HG03175 (cell line): ENCODE results near the gene AAMP.
A peak's percentile ranks its signal among the peaks of the same experiment; 100 is the strongest.

Source experiments
- ATAC-seq: cut with Tn5 transposase; IDR thresholded peaks from one replicate; pipeline ENCODE4 v1.9.1; 2021; ENCODE audit warnings: mild to moderate bottlenecking, moderate library complexity; ENCODE audit not compliant: unreplicated experiment

The AAMP gene

DNA sequence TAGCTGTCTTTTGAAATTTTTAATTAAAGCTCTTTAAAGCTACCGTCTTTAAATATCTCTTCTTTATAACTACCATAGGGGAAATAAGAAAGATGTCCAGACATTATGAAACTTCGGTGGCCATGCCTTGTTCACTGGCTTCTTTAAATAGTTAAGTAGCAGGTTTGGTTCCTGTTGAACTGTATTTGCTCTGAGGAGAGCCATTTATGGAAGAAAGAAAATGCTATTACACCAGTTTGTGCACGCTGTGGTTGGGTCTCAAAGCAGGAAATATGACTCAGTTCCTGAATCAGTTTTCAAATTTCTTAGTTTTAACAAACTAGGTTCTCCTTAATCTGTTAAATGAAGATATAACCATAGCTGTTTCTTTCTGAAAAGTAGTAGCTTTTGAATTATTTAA lies 40.7 kb downstream of the AAMP start:
- ATAC-seq: peak; percentile 88

- no peak for ATAC-seq
Measured at GRCh38 chr2:218228366-218229090, 41.4 kb downstream of the AAMP start.

DNA sequence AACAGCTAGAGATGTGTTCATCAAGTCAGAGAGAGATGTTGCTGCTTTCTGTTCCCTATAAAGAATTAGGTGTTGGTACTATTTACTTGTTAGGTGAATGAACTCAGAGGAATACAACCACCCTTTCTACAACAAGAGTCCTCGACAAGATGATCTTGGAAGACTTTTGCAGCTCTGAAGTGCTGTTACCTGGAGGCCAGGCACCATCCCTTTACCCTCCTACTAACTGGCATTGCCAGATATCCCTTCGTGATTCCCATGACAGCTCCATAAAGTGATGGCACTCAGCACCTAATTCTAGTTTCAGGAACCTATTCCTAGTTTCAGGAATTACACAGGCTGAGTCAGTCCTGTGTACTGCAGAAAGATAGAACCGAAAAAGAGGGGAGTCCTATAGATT lies 43.0 kb downstream of the AAMP start:
- no peak for ATAC-seq

GRCh38 chr2:218224186-218224585 lies 45.8 kb downstream of the AAMP start:
- ATAC-seq: no peak

GRCh38 chr2:218223046-218223445 lies 46.9 kb downstream of the AAMP start:
- no peak for ATAC-seq

DNA sequence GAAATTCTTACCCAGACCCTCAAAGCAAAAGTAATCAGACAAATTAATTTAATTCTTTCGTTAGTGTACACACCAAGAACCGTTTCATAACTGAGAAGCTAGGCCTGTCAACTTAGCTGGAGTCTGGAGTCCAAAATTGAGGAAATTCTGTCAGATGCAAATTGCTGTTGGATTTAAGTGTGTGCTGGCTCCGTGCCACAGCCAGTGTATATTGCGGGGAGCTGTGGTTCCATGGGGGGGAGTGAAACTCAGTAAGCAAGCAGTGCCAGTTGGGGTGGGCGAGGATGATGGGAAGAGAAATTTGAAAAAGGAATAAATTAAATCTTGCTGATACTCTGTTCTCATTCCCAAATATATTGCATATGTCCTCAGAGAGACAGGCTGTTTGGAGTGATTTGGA lies 48.9 kb downstream of the AAMP start:
- no peak for ATAC-seq

DNA sequence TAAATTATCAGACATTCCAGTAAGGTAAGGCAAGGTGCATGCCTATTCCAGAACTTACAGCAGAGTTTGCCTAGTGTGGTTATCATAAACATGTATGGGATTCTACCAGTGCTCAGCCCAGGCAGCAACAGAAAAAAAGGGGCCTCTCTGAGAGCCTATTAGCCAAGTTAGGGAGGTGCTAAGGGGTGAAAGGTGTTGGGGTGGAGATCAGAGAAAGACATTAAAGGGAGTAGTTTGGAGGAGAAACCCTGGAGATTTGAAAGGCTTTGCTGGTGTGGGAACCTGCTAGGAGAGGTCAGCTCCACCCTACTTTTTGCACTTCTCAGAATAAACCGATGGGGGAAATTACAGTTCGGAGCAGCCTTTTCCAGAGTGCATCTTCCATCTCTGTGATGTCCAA lies 50.0 kb downstream of the AAMP start:
- ATAC-seq: no peak

DNA sequence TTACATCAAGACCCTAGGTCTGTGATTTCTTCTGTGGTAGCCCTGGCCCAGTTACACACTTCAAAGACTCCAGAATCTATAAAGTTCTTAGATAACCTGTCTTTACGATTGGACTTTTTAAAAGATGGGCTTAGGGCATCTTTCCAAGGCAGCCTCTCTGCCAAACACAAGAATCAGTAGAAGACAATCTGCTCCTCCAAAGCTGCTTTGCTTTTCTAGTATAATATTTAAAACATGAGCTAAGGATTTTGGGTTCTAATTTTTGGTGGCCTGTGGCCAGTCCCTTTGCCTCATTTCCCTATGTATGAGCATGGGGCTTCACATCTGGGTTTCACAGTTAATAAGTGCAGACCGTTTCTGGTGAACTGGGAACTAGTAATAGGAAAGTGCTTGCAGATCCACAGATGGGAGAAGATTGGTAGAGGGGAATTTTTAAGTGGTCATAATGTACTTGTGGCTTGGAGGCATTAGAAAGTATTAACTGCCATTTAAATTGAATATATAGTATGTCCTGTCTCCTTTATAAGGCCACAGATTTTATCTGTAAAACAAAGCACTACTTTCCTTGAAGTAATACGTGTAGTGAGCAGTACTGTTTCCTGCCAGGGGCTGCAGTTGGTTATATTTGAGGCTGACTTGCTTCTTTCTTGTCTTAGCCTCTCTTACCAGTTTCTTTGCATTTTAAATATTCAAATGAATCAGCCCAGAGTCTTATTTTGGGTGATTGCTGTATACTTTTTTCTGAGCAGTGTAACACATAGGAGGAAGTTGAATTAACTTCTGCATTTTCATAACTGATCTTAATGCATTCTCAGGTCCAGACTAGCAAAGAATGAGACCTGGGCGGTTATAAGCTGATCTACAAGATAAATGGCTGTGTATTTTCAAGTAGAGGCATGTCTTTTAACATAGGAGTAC lies 51.4 kb downstream of the AAMP start:
- peak; percentile 34 for ATAC-seq

GRCh38 chr2:218217360-218218267 lies 52.3 kb downstream of the AAMP start:
- ATAC-seq: peak; percentile 44

GRCh38 chr2:218216674-218217359 lies 53.1 kb downstream of the AAMP start, which contains the start of gene ARPC2:
Gene ARPC2, plus strand, starts transcription at chr2:218217189. Its CDS starts 282 bp downstream, at chr2:218217471.
- ATAC-seq: peak; percentile 76

GRCh38 chr2:218216336-218216673 lies 53.6 kb downstream of the AAMP start:
- ATAC-seq: no peak
